Activated CD8-positive, alpha-beta memory T cell treated with anti-CD3 and anti-CD28 coated beads for 36 hours (primary cell): Measurements from ENCODE around the gene CCL19. TPM values are rescaled to one million over a fixed set of nuclear protein-coding genes. Genes with fewer than 3 reads are reported as not detected.

ENCODE experiments used
- CTCF ChIA-PET: fragments of 350-600 bp; sonication (Branson Sonifier 250); formaldehyde crosslinking; loops from one replicate; lab custom pipeline; 2021; ENCODE audit warnings: antibody characterized with exemption; lab: Charles Lee
- POLR2A ChIA-PET: fragments of 350-600 bp; sonication (Branson Sonifier 250); formaldehyde crosslinking; loops from one replicate; lab custom pipeline; 2021; ENCODE audit warnings: antibody characterized with exemption; lab: Charles Lee
- total RNA-seq, 2 experiments: library from RNA; stranded (reverse); gene quantifications; one replicate each; pipeline ENCODE4 v1.2.3, GENCODE V29; 2021

CCL19 gene
- total RNA-seq, 2 experiments from 2014 or later = not detected

GRCh38 chr9:34674440-34674839 is 16.6 kb downstream of the CCL19 start:
- ChIA-PET CTCF (interaction anchor here (1.1 to 1.6 kb wide), 4 partner anchors 10 to 54 kb away, joined by 3 to 4 read pairs (median 4); partner anchors contain the start of genes CCL19 and DCTN3), POLR2A (interaction anchor here (1.2 kb wide), 1 partner anchor 397 kb away, joined by 9 read pairs; no protein-coding TSS in a partner anchor)

- ChIA-PET CTCF (no interaction called here), POLR2A (no interaction called here)
Measured at GRCh38 chr9:34671307-34671706, 19.8 kb downstream of the CCL19 start.

- ChIA-PET CTCF (no interaction called here), POLR2A (no interaction called here)
Measured at GRCh38 chr9:34669809-34670562, 21.1 kb downstream of the CCL19 start.

- ChIA-PET POLR2A (interaction anchor here (0.9 to 1.3 kb wide), 2 partner anchors 19 to 28 kb away, joined by 3 to 10 read pairs; partner anchors contain the start of genes GALT and SIGMAR1), CTCF (interaction anchor here (0.7 to 1.8 kb wide), 7 partner anchors 8 to 35 kb away, joined by 3 to 8 read pairs (median 4); partner anchors contain the start of gene IL11RA)
Measured at GRCh38 chr9:34665381-34666250, 25.5 kb downstream of the CCL19 start.

GRCh38 chr9:34665067-34665380 is 26.1 kb downstream of the CCL19 start:
- ChIA-PET CTCF (interaction anchor here (0.6 to 1.8 kb wide), 11 partner anchors 8 to 289 kb away, joined by 3 to 8 read pairs (median 4); partner anchors contain the start of genes IL11RA and MYORG), POLR2A (interaction anchor here (0.9 to 1.3 kb wide), 2 partner anchors 19 to 27 kb away, joined by 3 to 10 read pairs; partner anchors contain the start of genes GALT and SIGMAR1)

- POLR2A ChIA-PET = interaction anchor here (0.9 to 1.3 kb wide), 2 partner anchors 18 to 27 kb away, joined by 3 to 10 read pairs; partner anchors contain the start of genes GALT and SIGMAR1
- CTCF ChIA-PET = interaction anchor here (0.6 to 1.8 kb wide), 11 partner anchors 8 to 288 kb away, joined by 3 to 8 read pairs (median 4); partner anchors contain the start of genes GALT, IL11RA and MYORG
Measured at GRCh38 chr9:34664281-34665066, 26.6 kb downstream of the CCL19 start.

GRCh38 chr9:34663303-34663605 is 27.8 kb downstream of the CCL19 start:
- ChIA-PET POLR2A (no interaction called here), CTCF (interaction anchor here (1.6 kb wide), 1 partner anchor 17 kb away, joined by 5 read pairs; the partner anchor contains the start of gene GALT)

- ChIA-PET CTCF (interaction anchor here (1.6 kb wide), 1 partner anchor 16 kb away, joined by 5 read pairs; the partner anchor contains the start of gene GALT), POLR2A (no interaction called here)
Measured at GRCh38 chr9:34662526-34663302, 28.4 kb downstream of the CCL19 start, which contains the start of gene CCL27. Gene CCL27, minus strand, starts transcription at chr9:34662657. Its CDS starts 24 bp downstream, at chr9:34662633.

GRCh38 chr9:34659592-34660253 is 31.4 kb downstream of the CCL19 start:
- ChIA-PET POLR2A (interaction anchor here (1.2 kb wide), 1 partner anchor 13 kb away, joined by 3 read pairs; no protein-coding TSS in a partner anchor), CTCF (interaction anchor here (0.6 to 1.0 kb wide), 2 partner anchors 9 to 38 kb away, joined by 3 to 7 read pairs; no protein-coding TSS in a partner anchor)

- CTCF ChIA-PET = interaction anchor here (0.6 to 1.0 kb wide), 2 partner anchors 10 to 845 kb away, joined by 3 to 4 read pairs; no protein-coding TSS in a partner anchor
- POLR2A ChIA-PET = interaction anchor here (1.8 kb wide), 1 partner anchor 11 kb away, joined by 6 read pairs; no protein-coding TSS in a partner anchor
Measured at GRCh38 chr9:34658461-34658860, 32.6 kb downstream of the CCL19 start.

GRCh38 chr9:34656992-34657391 is 34.1 kb downstream of the CCL19 start:
- POLR2A ChIA-PET = interaction anchor here (1.8 kb wide), 1 partner anchor 10 kb away, joined by 6 read pairs; no protein-coding TSS in a partner anchor

GRCh38 chr9:34655394-34655793 is 35.7 kb downstream of the CCL19 start:
- POLR2A ChIA-PET = interaction anchor here (1.0 kb wide), 1 partner anchor 8 kb away, joined by 4 read pairs; the partner anchor contains the start of gene GALT

More at GRCh38 chr9:34656992-34657391, 34.1 kb downstream of the CCL19 start:
- CTCF ChIA-PET = interaction anchor here (1.0 to 2.0 kb wide), 3 partner anchors 8 to 12 kb away, joined by 3 to 9 read pairs (median 3); no protein-coding TSS in a partner anchor

GRCh38 chr9:34654323-34655051 is 36.6 kb downstream of the CCL19 start:
- ChIA-PET POLR2A (no interaction called here), CTCF (interaction anchor here (1.3 to 1.4 kb wide), 2 partner anchors 19 to 48 kb away, joined by 3 to 5 read pairs; no protein-coding TSS in a partner anchor)

More at GRCh38 chr9:34655394-34655793, 35.7 kb downstream of the CCL19 start:
- CTCF ChIA-PET = interaction anchor here (0.6 to 2.0 kb wide), 3 partner anchors 8 to 524 kb away, joined by 4 to 9 read pairs (median 5); no protein-coding TSS in a partner anchor

GRCh38 chr9:34653151-34654072 is 37.7 kb downstream of the CCL19 start:
- ChIA-PET POLR2A (no interaction called here), CTCF (interaction anchor here (1.3 kb wide), 2 partner anchors 15 to 49 kb away, joined by 3 read pairs; no protein-coding TSS in a partner anchor)
